Endothelial cell (in vitro differentiated cells): ENCODE results near the gene MAP3K5. TPM values are rescaled to one million over a fixed set of nuclear protein-coding genes. Genes with fewer than 3 reads are reported as not detected.

Source experiments
- DNase-seq: peaks from one replicate; pipeline ENCODE4 v3.0.0; 2021; ENCODE audit warnings: low spot score
- H3K27ac Mint-ChIP-seq: one replicate; pipeline ENCODE4 v1.8.0; 2021; ENCODE audit warnings: mixed read lengths, inconsistent platforms; ENCODE audit not compliant: unreplicated experiment
- H3K27me3 Mint-ChIP-seq: one replicate; pipeline ENCODE4 v1.8.0; 2021; ENCODE audit warnings: mild to moderate bottlenecking, moderate library complexity, mixed read lengths, inconsistent platforms; ENCODE audit not compliant: unreplicated experiment
- H3K36me3 Mint-ChIP-seq: one replicate; pipeline ENCODE4 v1.8.0; 2021; ENCODE audit warnings: mild to moderate bottlenecking, low read depth, mixed read lengths, inconsistent platforms; ENCODE audit not compliant: unreplicated experiment
- H3K4me1 Mint-ChIP-seq: one replicate; pipeline ENCODE4 v1.8.0; 2021; ENCODE audit warnings: mild to moderate bottlenecking, mixed read lengths, inconsistent platforms; ENCODE audit not compliant: unreplicated experiment
- H3K4me3 Mint-ChIP-seq: one replicate; pipeline ENCODE4 v1.8.0; 2021; ENCODE audit warnings: mild to moderate bottlenecking, mixed read lengths, inconsistent platforms; ENCODE audit not compliant: unreplicated experiment
- H3K9me3 Mint-ChIP-seq: one replicate; pipeline ENCODE4 v1.8.0; 2021; ENCODE audit warnings: mixed read lengths, inconsistent platforms; ENCODE audit not compliant: unreplicated experiment
- CTCF ChIP-seq: fragments of 200-600 bp; sonication (generic); IDR thresholded peaks from one replicate; pipeline ENCODE4 v1.5.0; 2021; ENCODE audit warnings: antibody characterized with exemption; ENCODE audit not compliant: unreplicated experiment
- total RNA-seq: library from RNA; stranded (reverse); fragmentation: NEBNext Ultra II Directional; extraction: Animal tissue kit (Norgen Biotek cat#: 25700); gene quantifications from one replicate; pipeline ENCODE4 v1.2.1, GENCODE V29; 2021; ENCODE audit not compliant: unreplicated experiment

Gene MAP3K5
- total RNA-seq, 1 donor from 2014 or later, result 0.33 TPM

- Mint-ChIP-seq H3K4me1 (peaks cover under 1% of the 10 kb centered on the region), H3K4me3 (no peak overlapping the region), H3K9me3 (no peaks in the 10 kb centered on the region), H3K27me3 (no peaks in the 10 kb centered on the region), H3K36me3 (no peaks in the 10 kb centered on the region), H3K27ac (no peak overlapping the region)
- TF ChIP-seq CTCF, result no peak
- no peak for DNase-seq
These were observed 187.3 kb downstream of the MAP3K5 start for GRCh38 chr6:136604928-136605510.

DNA sequence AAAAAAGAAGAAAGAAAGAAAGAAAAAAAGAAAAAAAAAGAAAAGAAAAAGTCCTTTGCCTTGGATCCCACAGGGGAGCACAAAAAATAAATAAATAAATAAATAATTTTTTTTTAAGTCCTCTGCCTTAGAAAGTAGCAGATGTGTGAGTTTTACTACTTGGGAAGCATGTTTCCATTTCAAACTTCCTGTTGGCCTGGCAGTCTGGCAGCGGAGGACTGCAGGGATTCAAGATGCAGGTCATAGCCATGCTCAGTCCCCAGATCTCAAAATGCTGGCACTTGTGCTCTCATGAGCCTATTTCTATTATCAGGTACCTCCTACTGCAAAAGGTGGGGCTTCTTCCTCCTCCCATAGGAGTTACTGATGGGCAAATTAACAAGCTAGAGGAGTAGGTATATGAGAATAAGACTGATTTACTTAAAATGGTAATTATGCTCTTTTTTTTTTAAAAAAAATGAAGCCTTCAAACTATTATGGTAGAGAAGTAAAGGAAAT is 187.9 kb downstream of the MAP3K5 start:
- H3K4me1 Mint-ChIP-seq, result no peaks in the 10 kb centered on the region
- TF ChIP-seq CTCF, result no peak
- no peak for DNase-seq
- H3K27me3 Mint-ChIP-seq, result no peaks in the 10 kb centered on the region
- H3K9me3 Mint-ChIP-seq, result no peaks in the 10 kb centered on the region
- H3K4me3 Mint-ChIP-seq, result no peak overlapping the region
- no peak overlapping the region for H3K27ac Mint-ChIP-seq
- H3K36me3 Mint-ChIP-seq, result no peaks in the 10 kb centered on the region

DNA sequence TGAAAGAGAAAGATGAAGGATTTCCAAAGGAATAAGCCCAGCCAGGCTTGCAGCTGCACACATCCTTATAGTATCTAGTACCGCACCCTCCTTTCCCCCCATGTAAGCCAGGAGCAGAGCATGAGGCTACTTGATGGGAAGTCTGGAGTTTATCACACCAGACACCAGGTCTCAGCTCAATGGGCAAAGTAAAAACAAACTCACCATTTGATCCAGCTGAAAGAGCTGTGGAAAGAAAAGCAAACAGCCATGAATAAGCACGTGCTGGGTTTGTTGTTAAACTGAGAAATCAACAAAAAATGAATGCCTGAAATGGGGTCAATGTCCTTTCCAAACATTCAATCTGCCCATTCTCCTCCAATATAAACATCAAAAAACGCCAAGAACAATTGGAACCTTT is 191.5 kb downstream of the MAP3K5 start:
- no peaks in the 10 kb centered on the region for H3K36me3 Mint-ChIP-seq
- no peak for TF ChIP-seq CTCF
- no peak overlapping the region for H3K27ac Mint-ChIP-seq
- peaks cover 1% of the 10 kb centered on the region for H3K27me3 Mint-ChIP-seq
- no peak overlapping the region for H3K4me3 Mint-ChIP-seq
- H3K9me3 Mint-ChIP-seq, result no peaks in the 10 kb centered on the region
- no peaks in the 10 kb centered on the region for H3K4me1 Mint-ChIP-seq
- DNase-seq, result no peak

DNA sequence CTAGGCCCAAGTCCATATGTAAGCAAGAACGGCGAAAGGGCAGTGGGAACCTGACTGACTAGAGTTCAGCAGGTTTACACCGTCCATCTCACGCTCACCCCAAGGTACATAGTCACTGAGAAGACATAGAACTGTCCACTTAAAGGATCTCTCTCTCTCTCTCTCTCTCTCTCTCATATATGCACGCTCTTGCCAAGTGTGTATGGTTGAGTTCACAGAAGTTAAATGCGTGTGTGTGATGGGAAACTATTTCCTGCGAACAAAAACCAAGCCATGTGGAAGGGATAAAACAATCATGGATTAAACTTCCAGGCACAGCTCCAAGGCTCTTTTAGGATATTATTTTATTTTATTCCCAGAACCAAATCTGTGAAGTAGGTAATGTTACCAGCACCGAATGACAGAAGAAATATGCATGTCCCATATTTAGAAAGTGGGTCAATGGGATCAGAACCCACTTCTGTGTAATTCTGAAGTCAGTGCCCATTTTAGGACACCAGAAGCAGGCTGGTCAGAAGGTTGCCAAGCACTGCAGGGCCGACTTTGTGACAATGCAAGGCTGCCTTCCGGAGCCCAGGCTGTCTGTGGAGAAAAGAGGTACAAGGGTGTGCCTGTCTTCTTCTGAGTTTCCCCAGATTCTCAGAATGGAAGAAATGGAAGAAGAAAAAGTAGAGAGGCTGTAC is 192.8 kb downstream of the MAP3K5 start:
- Mint-ChIP-seq H3K27me3 (peaks cover 1% of the 10 kb centered on the region), H3K4me3 (no peak overlapping the region), H3K36me3 (no peaks in the 10 kb centered on the region), H3K4me1 (no peaks in the 10 kb centered on the region), H3K9me3 (no peaks in the 10 kb centered on the region), H3K27ac (no peak overlapping the region)
- DNase-seq, result no peak
- TF ChIP-seq CTCF, result no peak

DNA sequence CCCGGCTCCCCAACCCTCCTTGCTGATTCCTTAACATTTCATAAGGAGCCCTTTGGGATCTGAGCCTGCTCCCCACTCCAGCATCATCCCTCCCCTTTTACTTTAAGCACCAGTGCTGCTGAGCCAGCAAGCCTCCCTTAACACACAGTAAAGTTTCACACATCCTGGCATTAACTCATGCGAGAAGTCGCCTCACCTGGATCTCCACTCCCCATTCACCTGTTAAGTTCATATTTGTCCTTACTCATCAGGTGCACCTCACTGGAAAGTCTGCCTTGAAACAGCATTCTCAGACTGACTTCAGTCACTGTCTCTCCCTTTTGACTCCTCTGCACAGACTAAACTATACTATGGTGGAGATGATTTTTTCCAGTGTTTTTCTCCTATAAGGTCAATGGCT is 194.2 kb downstream of the MAP3K5 start:
- Mint-ChIP-seq H3K9me3 (no peaks in the 10 kb centered on the region), H3K4me3 (no peak overlapping the region), H3K27ac (no peak overlapping the region), H3K4me1 (peaks cover 12% of the 10 kb centered on the region), H3K27me3 (peaks cover 1% of the 10 kb centered on the region), H3K36me3 (no peaks in the 10 kb centered on the region)
- no peak for DNase-seq
- TF ChIP-seq CTCF, result no peak
